Ovary (tissue), 3 donors: ENCODE data around the gene TARS3.

Source experiments
- CTCF ChIP-seq, 3 donors: fragments of 450-650 bp in 2 of 3; fragments of 200-600 bp in 1 of 3; IDR thresholded peaks; one replicate each; pipeline versions ENCODE4 v1.5.1 to v1.8.0; 2016 to 2022; ENCODE audit warnings: antibody characterized with exemption in 3 of 3, mild to moderate bottlenecking in 1 of 3
- EP300 ChIP-seq: sonication (generic); formaldehyde crosslinking; IDR thresholded peaks from one replicate; pipeline ENCODE4 v1.6.1; 2017; ENCODE audit warnings: antibody characterized with exemption
- donor health status: DM: no; HTN: no; CAD: no.

- TF ChIP-seq CTCF (IDR thresholded peaks at IDR 0.05) (no peak), EP300 (no peak)
These were observed 39.4 kb downstream of the TARS3 start for GRCh38 chr15:101684877-101685276.
